Heart left ventricle (tissue), 16 donors: Measurements from ENCODE around the gene NFATC2. TPM values are rescaled to one million over a fixed set of nuclear protein-coding genes. Genes with fewer than 3 reads are reported as not detected.

ENCODE experiments used
- ATAC-seq, 4 donors: fragments of 200-7000 bp; cut with Tn5 transposase; one replicate each; pipeline ENCODE4 v1.9.1; 2020 to 2022; ENCODE audit warnings: moderate library complexity in 4 of 4, mild to moderate bottlenecking in 3 of 4, moderate number of reproducible peaks in 1 of 4
- DNase-seq, 5 donors: peaks; one replicate each; pipeline ENCODE4 v3.0.0-alpha.2; 2020
- H3K27ac ChIP-seq, 12 donors: fragments of 200-600 bp; sonication (generic) in 4 of 12; one replicate each; pipeline versions ENCODE4 v1.5.0 to v1.8.0; 2016 to 2022; ENCODE audit warnings: mild to moderate bottlenecking in 2 of 12
- H3K27me3 ChIP-seq, 9 donors: fragments of 200-600 bp; sonication (generic) in 2 of 9; one replicate each; pipeline versions ENCODE4 v1.5.1 to v1.8.0; 2016 to 2022; ENCODE audit warnings: mild to moderate bottlenecking in 3 of 9
- H3K36me3 ChIP-seq, 9 donors: fragments of 200-600 bp; sonication (generic) in 2 of 9; one replicate each; pipeline versions ENCODE4 v1.5.0 to v1.8.0; 2018 to 2022; ENCODE audit warnings: mild to moderate bottlenecking in 2 of 9
- H3K4me1 ChIP-seq, 12 donors: fragments of 200-600 bp; sonication (generic) in 4 of 12; one replicate each; pipeline versions ENCODE4 v1.5.0 to v1.8.0; 2016 to 2022; ENCODE audit warnings: mild to moderate bottlenecking in 3 of 12
- H3K4me3 ChIP-seq, 12 donors: fragments of 200-600 bp; sonication (generic) in 4 of 12; one replicate each; pipeline versions ENCODE4 v1.5.0 to v1.8.0; 2017 to 2022; ENCODE audit warnings: mild to moderate bottlenecking in 9 of 12, moderate library complexity in 4 of 12
- H3K9me3 ChIP-seq, 12 donors: fragments of 200-600 bp; sonication (generic) in 4 of 12; one replicate each; pipeline versions ENCODE4 v1.5.0 to v1.8.0; 2016 to 2022; ENCODE audit warnings: mild to moderate bottlenecking in 1 of 12
- POLR2A ChIP-seq, 2 donors: fragments of 450-650 bp; IDR thresholded peaks; one replicate each; pipeline ENCODE4 v1.6.1; 2017; ENCODE audit warnings: antibody characterized with exemption in 2 of 2, mild to moderate bottlenecking in 2 of 2, moderate library complexity in 2 of 2
- WGBS, 4 donors: extraction: QIAGEN DNeasy Blood & Tissue Kit in 2 of 4; methylation state at CpG; one replicate each; pipeline versions ENCODE4 v1.1.5 to v1.1.7; 2013 to 2018; 5-methylcytosine and 5-hydroxymethylcytosine counted together
- intact Hi-C, 10 donors: fragments of 100-400 bp; cut with DNase I; formaldehyde crosslinking; loops; one replicate each; pipeline versions ENCODE4 v1.11.1 to v1.14.2; 2022
- polyA plus RNA-seq, 2 donors: library from polyadenylated mRNA; stranded (reverse); fragments of 200-250 nt; gene quantifications; one replicate each; pipeline ENCODE4 v1.2.3, GENCODE V29; 2013
- total RNA-seq, 9 donors: library from RNA; depleted of rRNA in 2 of 9; stranded (reverse); fragments of >200 nt in 2 of 9; fragmentation: NEBNext Ultra II Directional in 3 of 9; extraction: Animal tissue kit (Norgen Biotek cat#: 25700) in 3 of 9; gene quantifications; one replicate each; pipeline versions ENCODE4 v1.1.0 to v1.2.4, GENCODE V29; 2016 to 2023
- TF ChIP-seq, protein P1 (sequence below), 12 donors: fragments of 200-600 bp; sonication (generic) in 4 of 12; IDR thresholded peaks; one replicate each; pipeline versions ENCODE4 v1.5.0 to v1.8.0; 2018 to 2022; ENCODE audit warnings: antibody characterized with exemption in 12 of 12, mild to moderate bottlenecking in 5 of 12
- donor health status: ischemic (EF 13 %, LVEDD 7.1; RV severe dilation, severe dysfunction).
- donor health status: healthy with polysubstance abuse.
- donor health status: DM: no; HTN: yes; CAD: no.
- donor health status: DM: no; HTN: no; CAD: no.
- donor health status: ischemic (EF 25% LVEDD 6.9; RV normal size, moderate dysfunction).
- donor health status: ischemic (EF 25% LVEDD 5.7; RV mildly dilated, moderate dysfunction).
- donor health status: healthy.
- donor health status: DM: yes; HTN: yes; CAD: no.
- donor health status: ischemic (EF 35%, LVEDD 5.7; RV mildly dilated, moderate dysfunction).
- donor health status: nonischemic (EF 11% LVEDD 7.7; RV severe dilation, severe dysfunction).
- donor health status: DM: yes; HTN: yes; CAD: no.
- donor health status: PGD.
- donor health status: ischemic (EF 29% LVEDD 5.4; RV normal size, mild dysfunction).
- donor health status: nonischemic (EF 23%, LVEDD 6.1; RV moderate dilation, normal function).

Gene NFATC2
- total and polyA plus RNA-seq, 11 donors, result 0.76 to 7.6 (median 3.2) TPM

GRCh38 chr20:51578145-51578459 lies 35.6 kb upstream of the NFATC2 start:
- TF ChIP-seq, protein P1, sequence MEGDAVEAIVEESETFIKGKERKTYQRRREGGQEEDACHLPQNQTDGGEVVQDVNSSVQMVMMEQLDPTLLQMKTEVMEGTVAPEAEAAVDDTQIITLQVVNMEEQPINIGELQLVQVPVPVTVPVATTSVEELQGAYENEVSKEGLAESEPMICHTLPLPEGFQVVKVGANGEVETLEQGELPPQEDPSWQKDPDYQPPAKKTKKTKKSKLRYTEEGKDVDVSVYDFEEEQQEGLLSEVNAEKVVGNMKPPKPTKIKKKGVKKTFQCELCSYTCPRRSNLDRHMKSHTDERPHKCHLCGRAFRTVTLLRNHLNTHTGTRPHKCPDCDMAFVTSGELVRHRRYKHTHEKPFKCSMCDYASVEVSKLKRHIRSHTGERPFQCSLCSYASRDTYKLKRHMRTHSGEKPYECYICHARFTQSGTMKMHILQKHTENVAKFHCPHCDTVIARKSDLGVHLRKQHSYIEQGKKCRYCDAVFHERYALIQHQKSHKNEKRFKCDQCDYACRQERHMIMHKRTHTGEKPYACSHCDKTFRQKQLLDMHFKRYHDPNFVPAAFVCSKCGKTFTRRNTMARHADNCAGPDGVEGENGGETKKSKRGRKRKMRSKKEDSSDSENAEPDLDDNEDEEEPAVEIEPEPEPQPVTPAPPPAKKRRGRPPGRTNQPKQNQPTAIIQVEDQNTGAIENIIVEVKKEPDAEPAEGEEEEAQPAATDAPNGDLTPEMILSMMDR (IDR thresholded peaks at IDR 0.05), result no peak
- no peak for TF ChIP-seq POLR2A (IDR thresholded peaks at IDR 0.05)
- 71 to 100% (median 92%) methylated on average over 1 to 2 of the region's 2 CpGs for WGBS, 4 donors
- peaks cover 0 to 8% (median 2%) of the 10 kb centered on the region in 12 donors for H3K4me1 ChIP-seq
- DNase-seq (no peak), ATAC-seq (no peak)
- no peak overlapping the region for H3K27ac ChIP-seq
- H3K9me3 ChIP-seq, result peaks cover 0 to 8% (median 0%) of the 10 kb centered on the region in 12 donors
- intact Hi-C loops, result no loop called here
- H3K36me3 ChIP-seq, result no peaks in the 10 kb centered on the region
- H3K27me3 ChIP-seq, result no peaks in the 10 kb centered on the region
- no peak overlapping the region for H3K4me3 ChIP-seq

- Histone ChIP-seq H3K36me3 (no peaks in the 10 kb centered on the region), H3K4me3 (no peak overlapping the region), H3K9me3 (peaks cover 0 to 8% (median 0%) of the 10 kb centered on the region in 12 donors), H3K27me3 (no peaks in the 10 kb centered on the region), H3K4me1 (peaks cover 0 to 10% (median 2%) of the 10 kb centered on the region in 12 donors), H3K27ac (no peak overlapping the region)
- DNase-seq (no peak), ATAC-seq (no peak)
- 89 to 97% (median 95%) methylated on average over 11 of the region's 11 CpGs for WGBS, 4 donors
- intact Hi-C loops, result no loop called here
- TF ChIP-seq POLR2A (IDR thresholded peaks at IDR 0.05), result no peak
- TF ChIP-seq, protein P1 (IDR thresholded peaks at IDR 0.05), result no peak
These were observed 35.1 kb upstream of the NFATC2 start for GRCh38 chr20:51577432-51578144.

DNA sequence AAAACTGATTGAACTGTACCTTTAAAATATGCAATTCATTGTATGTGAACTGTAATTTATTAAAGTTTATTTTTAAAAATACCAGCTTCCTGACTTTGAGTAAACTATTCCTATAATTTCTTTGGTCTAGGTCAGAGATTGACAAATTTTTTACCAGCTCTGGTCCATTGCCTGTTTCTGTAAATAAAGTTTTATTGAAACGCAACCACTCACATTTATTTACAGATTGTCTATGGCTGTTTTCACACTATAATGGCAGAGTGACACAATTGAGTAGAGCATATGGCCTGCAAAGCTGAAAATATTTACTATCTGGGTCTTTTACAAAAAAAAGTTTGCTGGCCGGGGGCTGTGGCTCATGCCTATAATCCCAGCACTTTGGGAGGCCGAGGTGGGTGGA lies 33.0 kb upstream of the NFATC2 start:
- H3K36me3 ChIP-seq, result no peaks in the 10 kb centered on the region
- no peaks in the 10 kb centered on the region for H3K27me3 ChIP-seq
- ATAC-seq, result no peak
- DNase-seq, result no peak
- peaks cover 0 to 20% (median 7%) of the 10 kb centered on the region in 12 donors for H3K4me1 ChIP-seq
- WGBS, 4 donors, result 90 to 98% (median 94%) methylated on average over 3 of the region's 3 CpGs
- intact Hi-C loops, result no loop called here
- no peak overlapping the region for H3K4me3 ChIP-seq
- no peak overlapping the region for H3K27ac ChIP-seq
- peaks cover 0 to 8% (median 0%) of the 10 kb centered on the region in 12 donors for H3K9me3 ChIP-seq
- no peak for TF ChIP-seq POLR2A (IDR thresholded peaks at IDR 0.05)
- TF ChIP-seq, protein P1 (IDR thresholded peaks at IDR 0.05), result no peak

GRCh38 chr20:51574248-51575033 lies 31.9 kb upstream of the NFATC2 start:
- no peaks in the 10 kb centered on the region for H3K36me3 ChIP-seq
- ATAC-seq, result no peak
- TF ChIP-seq, protein P1 (IDR thresholded peaks at IDR 0.05), result no peak
- no peak for TF ChIP-seq POLR2A (IDR thresholded peaks at IDR 0.05)
- 93 to 97% (median 96%) methylated on average over 6 of the region's 6 CpGs for WGBS, 4 donors
- H3K27ac ChIP-seq, result no peak overlapping the region
- H3K9me3 ChIP-seq, result peaks cover 0 to 8% (median 0%) of the 10 kb centered on the region in 12 donors
- intact Hi-C loops, result loop anchor here in 1 of 10 donors (5.0 kb wide), 1 partner anchor 122 kb away; no protein-coding TSS in a partner anchor
- H3K4me1 ChIP-seq, result peaks cover 0 to 27% (median 11%) of the 10 kb centered on the region in 12 donors
- H3K27me3 ChIP-seq, result no peaks in the 10 kb centered on the region
- DNase-seq, result no peak
- no peak overlapping the region for H3K4me3 ChIP-seq
